K562 (cell line): ENCODE data around the gene ZNF385C. TPM values are rescaled to one million over a fixed set of nuclear protein-coding genes. Genes with fewer than 3 reads are reported as not detected.

Source experiments
- ATAC-seq: fragments of 200-7000 bp; cut with Tn5 transposase; 3 replicates; pipeline ENCODE4 v1.9.1; 2020; ENCODE audit warnings: moderate library complexity
- BruUV-seq: library from RNA; stranded (reverse); fragments of 400-500 nt; replicated peaks from 2 replicates; lab custom pipeline; 2021; lab: Mats Ljungman, UMichigan
- CTCF ChIA-PET: fragments of 300-600 bp; formaldehyde crosslinking; extraction: SDS; loops from one replicate; lab custom pipeline; 2021; ENCODE audit warnings: low intra/inter-chr PET ratio; lab: Yijun Ruan, JAX
- POLR2A ChIA-PET: fragments of 300-600, 350-650 bp; sonication (Branson Sonifier 250); formaldehyde crosslinking; extraction: SDS; loops from one replicate; lab custom pipeline; 2021; ENCODE audit warnings: antibody characterized with exemption, inconsistent platforms; lab: Yijun Ruan, JAX
- DNase-seq, 4 experiments: peaks; one replicate each; pipeline versions ENCODE4 v3.0.0 to v3.0.0-alpha.2; 2011 to 2018; ENCODE audit warnings: low spot score in 3 of 4, mixed read lengths in 3 of 4; ENCODE audit errors: extremely low read depth in 1 of 4
- FAIRE-seq: peaks from 2 replicates; lab custom pipeline; 2011; peaks lifted over from hg19 to GRCh38; lab: Jason Lieb, UNC
- H2AFZ ChIP-seq: 2 replicates; pipeline ENCODE4 v1.6.0; 2011; ENCODE audit warnings: low read depth, low read length, control low read depth, inconsistent platforms
- H3K27ac ChIP-seq: fragments of 200-600 bp; 3 replicates; pipeline ENCODE4 v1.8.0; 2011; ENCODE audit warnings: low read depth, mild to moderate bottlenecking, control low read depth, inconsistent platforms, low read length, moderate library complexity, mixed read lengths; ENCODE audit errors: extremely low read depth
- H3K27me3 ChIP-seq, 2 experiments: fragments of 300-600 bp in 1 of 2; 2 replicates in 1 of 2; 3 replicates in 1 of 2; pipeline versions ENCODE4 v1.6.0 to v1.8.0; 2011; ENCODE audit warnings: inconsistent platforms in 2 of 2, low read length in 2 of 2, mild to moderate bottlenecking in 1 of 2, mixed read lengths in 1 of 2, moderate library complexity in 1 of 2; ENCODE audit not compliant: control insufficient read depth in 2 of 2, insufficient read depth in 2 of 2
- H3K36me3 ChIP-seq: fragments of 300-600 bp; 3 replicates; pipeline ENCODE4 v1.8.0; 2011; ENCODE audit warnings: mild to moderate bottlenecking, low read length, inconsistent platforms; ENCODE audit not compliant: control insufficient read depth, insufficient read depth
- H3K4me1 ChIP-seq, 2 experiments: fragments of 200-600 bp in 1 of 2; replicated peaks in 1 of 2; 2 replicates in 1 of 2; 3 replicates in 1 of 2; pipeline versions ENCODE4 v1.5.1 to v1.8.0; 2011; ENCODE audit warnings: inconsistent platforms in 2 of 2, low read length in 2 of 2, mild to moderate bottlenecking in 1 of 2, mixed read lengths in 1 of 2, moderate library complexity in 1 of 2; ENCODE audit not compliant: control insufficient read depth in 2 of 2, insufficient read depth in 2 of 2
- H3K4me2 ChIP-seq: 2 replicates; pipeline ENCODE4 v1.6.1; 2011; ENCODE audit warnings: low read length, control low read depth, inconsistent platforms, mixed read lengths; ENCODE audit not compliant: insufficient read depth
- H3K4me3 ChIP-seq: fragments of 200-600 bp; sonication (generic), shearing (Covaris generic); 2 replicates; pipeline ENCODE4 v1.5.1; 2016; ENCODE audit warnings: control low read depth, inconsistent platforms
- H3K79me2 ChIP-seq: fragments of 200-600 bp; 3 replicates; pipeline ENCODE4 v1.8.0; 2011; ENCODE audit warnings: low read length, inconsistent platforms; ENCODE audit not compliant: control insufficient read depth, insufficient read depth
- H3K9ac ChIP-seq, 2 experiments: 2 replicates each; pipeline versions ENCODE4 v1.6.0 to v1.6.1; 2011; ENCODE audit warnings: low read depth in 2 of 2, low read length in 2 of 2, control low read depth in 1 of 2, inconsistent platforms in 1 of 2, mild to moderate bottlenecking in 1 of 2, mixed read lengths in 1 of 2; ENCODE audit not compliant: insufficient read depth in 1 of 2
- H3K9me1 ChIP-seq: one replicate; pipeline ENCODE4 v1.6.0; 2011; ENCODE audit warnings: inconsistent platforms, mild to moderate bottlenecking, low read length, moderate library complexity; ENCODE audit not compliant: control insufficient read depth, insufficient read depth
- H3K9me3 ChIP-seq: replicated peaks from 2 replicates; pipeline ENCODE4 v1.5.1; 2011; ENCODE audit warnings: low read depth, low read length, inconsistent platforms; ENCODE audit not compliant: control insufficient read depth, insufficient read depth
- H4K20me1 ChIP-seq: replicated peaks from 2 replicates; pipeline ENCODE4 v1.6.1; 2011; ENCODE audit warnings: low read length, inconsistent platforms, mixed read lengths; ENCODE audit not compliant: control insufficient read depth, insufficient read depth
- CTBP1 ChIP-seq: fragments of 450-650 bp; IDR thresholded peaks from 2 replicates; pipeline ENCODE4 v1.6.1; 2016; ENCODE audit warnings: borderline replicate concordance
- ESRRA ChIP-seq: fragments of 450-650 bp; IDR thresholded peaks from 2 replicates; pipeline ENCODE4 v1.6.1; 2014; ENCODE audit warnings: low read depth, mild to moderate bottlenecking, moderate library complexity, borderline replicate concordance
- ETS2 ChIP-seq: IDR thresholded peaks from 2 replicates; pipeline ENCODE4 v1.6.1; 2016; ENCODE audit warnings: borderline replicate concordance, missing genetic modification characterization, mild to moderate bottlenecking, moderate library complexity, missing compliant biosample characterization; ENCODE audit not compliant: poor library complexity, severe bottlenecking
- MEIS2 ChIP-seq: fragments of 450-650 bp; IDR thresholded peaks from 2 replicates; pipeline ENCODE4 v1.6.1; 2014; ENCODE audit warnings: mild to moderate bottlenecking; ENCODE audit not compliant: partially characterized antibody
- POLR2A ChIP-seq: fragments of 450-650 bp; conservative IDR thresholded peaks from 2 replicates; pipeline ENCODE4 v1.6.1; 2016
- POLR2AphosphoS5 ChIP-seq: IDR thresholded peaks from 2 replicates; pipeline ENCODE4 v1.6.1; 2011; ENCODE audit warnings: mild to moderate bottlenecking, low read depth, low read length, moderate library complexity; ENCODE audit not compliant: control insufficient read depth, insufficient read depth
- PRDM10 ChIP-seq: fragments of 450-650 bp; IDR thresholded peaks from 2 replicates; pipeline ENCODE4 v1.6.1; 2018; ENCODE audit not compliant: partially characterized antibody
- TBP ChIP-seq: optimal IDR thresholded peaks from 2 replicates; pipeline ENCODE3; 2011; ENCODE audit warnings: low read depth, low read length, improper control_type of control experiment
- TEAD2 ChIP-seq: fragments of 450-650 bp; IDR thresholded peaks from 2 replicates; pipeline ENCODE4 v1.6.1; 2016; ENCODE audit warnings: missing genetic modification characterization, control low read depth, missing compliant biosample characterization
- ZBTB17 ChIP-seq: fragments of 450-650 bp; formaldehyde crosslinking; IDR thresholded peaks from 2 replicates; pipeline ENCODE4 v1.4.0; 2020; ENCODE audit warnings: mild to moderate bottlenecking
- ZBTB43 ChIP-seq: sonication (generic); formaldehyde crosslinking; IDR thresholded peaks from 2 replicates; pipeline ENCODE4 v1.8.0; 2023; ENCODE audit warnings: mild to moderate bottlenecking, missing genetic modification reagents
- ZKSCAN1 ChIP-seq: fragments of 150-350 bp; IDR thresholded peaks from 2 replicates; pipeline ENCODE4 v1.6.1; 2016; ENCODE audit warnings: low read depth, low read length
- ZNF431 ChIP-seq: sonication (generic); formaldehyde crosslinking; IDR thresholded peaks from 2 replicates; pipeline ENCODE4 v1.8.0; 2022; ENCODE audit warnings: mild to moderate bottlenecking, missing genetic modification reagents
- ZNF444 ChIP-seq: fragments of 250-450 bp; sonication (Bioruptor Pico); IDR thresholded peaks from 2 replicates; pipeline ENCODE4 v1.4.0; 2020; ENCODE audit warnings: mild to moderate bottlenecking, moderate library complexity
- ZNF583 ChIP-seq: fragments of 250-450 bp; sonication (Bioruptor Pico); IDR thresholded peaks from 2 replicates; pipeline ENCODE4 v1.4.0; 2020
- WGBS: fragments of 100-300 bp; shearing (Covaris generic); methylation state at CpG from one replicate; pipeline ENCODE4 v1.1.6; 2016; ENCODE audit warnings: low coverage, mixed read lengths; ENCODE audit not compliant: insufficient coverage; ENCODE audit errors: missing lambda C conversion rate; 5-methylcytosine and 5-hydroxymethylcytosine counted together
- in situ Hi-C: fragments of 300-500 bp; cut with MboI; formaldehyde crosslinking; loops from 4 replicates; pipeline ENCODE4 v1.15.0; 2018; ENCODE audit warnings: inconsistent platforms, mixed read lengths
- intact Hi-C: fragments of 100-400 bp; cut with micrococcal nuclease; formaldehyde crosslinking; loops from 2 replicates; pipeline ENCODE4 v1.14.2; 2022
- polyA plus RNA-seq, 8 experiments: library from polyadenylated mRNA; depleted of rRNA in 4 of 8; stranded (reverse) in 5 of 8; unstranded in 3 of 8; fragments of >200 nt; fragmentation: Nextera tagmentation in 2 of 8; fragmentation: Illumina TruSeq in 1 of 8; extraction: Ambion mirVana in 2 of 8; extraction: Trizol in 1 of 8; gene quantifications; 2 replicates each; pipeline versions ENCODE4 v1.2.1 to v1.2.3, GENCODE V29; 2011 to 2014; ENCODE audit warnings: inconsistent platforms in 1 of 8, missing spikeins in 1 of 8
- total RNA-seq, 7 experiments: library from RNA; depleted of rRNA in 6 of 7; stranded (reverse); fragments of >200 nt in 6 of 7; fragmentation: Illumina TruSeq in 2 of 7; extraction: Trizol in 2 of 7; gene quantifications; 2 replicates each; pipeline versions ENCODE4 v1.2.1 to v1.2.3, GENCODE V29; 2011 to 2021; ENCODE audit warnings: low replicate concordance in 1 of 7
- TF ChIP-seq, protein P1 (sequence below): sonication (generic); IDR thresholded peaks from 2 replicates; pipeline ENCODE4 v1.6.1; 2016
- TF ChIP-seq, protein P2 (sequence below): fragments of 450-650 bp; IDR thresholded peaks from 2 replicates; pipeline ENCODE4 v1.6.1; 2016

The ZNF385C gene
- total and polyA plus RNA-seq, 9 of the 15 experiments (the other 6 are each of a cell fraction or from before 2014, with no cell fraction given), result 0.03 to 0.35 (median 0.18) TPM; not detected in 1

DNA sequence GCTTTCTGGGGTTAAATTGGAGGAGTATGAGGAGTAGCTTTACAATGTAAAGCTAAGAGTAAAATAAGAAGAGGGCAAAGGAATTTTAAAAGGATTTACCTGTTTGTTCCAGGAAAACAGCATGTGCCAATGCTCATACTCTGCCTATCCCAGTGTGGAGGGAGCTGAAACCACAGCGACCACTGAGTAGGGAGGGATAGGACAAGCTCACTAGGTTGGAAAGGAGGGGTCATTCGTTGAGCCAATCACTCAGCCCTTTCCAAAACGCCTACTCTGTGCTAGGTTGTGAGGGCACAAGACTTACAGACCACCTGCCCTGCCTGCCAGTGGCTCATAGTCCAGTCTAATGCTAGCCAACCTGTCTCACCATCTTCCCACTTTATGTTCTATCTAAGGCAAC lies 79.9 kb downstream of the ZNF385C start:
- in situ Hi-C loops, result no loop called here
- H2AFZ ChIP-seq, result peak overlapping the region; percentile 93
- TF ChIP-seq ZNF431 (CRISPR knock-in tag) (no peak), MEIS2 (peak; percentile 71), POLR2A (peak; percentile 56), ETS2 (tag) (no peak), ZBTB17 (no peak), POLR2AphosphoS5 (peak; percentile 58; the same call in 1 of the 2 replicates), CTBP1 (no peak), PRDM10 (peak; percentile 96), TBP (peak; percentile 75), ZNF583 (CRISPR knock-in tag) (0 out of 2 replicates have a peak, but pooled peaks have one; percentile 41), ESRRA (peak; percentile 19; the same call in 1 of the 2 replicates), ZBTB43 (no peak), TEAD2 (tag) (no peak), ZKSCAN1 (peak; percentile 97), ZNF444 (CRISPR knock-in tag) (no peak)
- TF ChIP-seq, protein P1, sequence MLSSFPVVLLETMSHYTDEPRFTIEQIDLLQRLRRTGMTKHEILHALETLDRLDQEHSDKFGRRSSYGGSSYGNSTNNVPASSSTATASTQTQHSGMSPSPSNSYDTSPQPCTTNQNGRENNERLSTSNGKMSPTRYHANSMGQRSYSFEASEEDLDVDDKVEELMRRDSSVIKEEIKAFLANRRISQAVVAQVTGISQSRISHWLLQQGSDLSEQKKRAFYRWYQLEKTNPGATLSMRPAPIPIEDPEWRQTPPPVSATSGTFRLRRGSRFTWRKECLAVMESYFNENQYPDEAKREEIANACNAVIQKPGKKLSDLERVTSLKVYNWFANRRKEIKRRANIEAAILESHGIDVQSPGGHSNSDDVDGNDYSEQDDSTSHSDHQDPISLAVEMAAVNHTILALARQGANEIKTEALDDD, result 0 out of 2 replicates have a peak, but pooled peaks have one; percentile 14
- TF ChIP-seq, protein P2, sequence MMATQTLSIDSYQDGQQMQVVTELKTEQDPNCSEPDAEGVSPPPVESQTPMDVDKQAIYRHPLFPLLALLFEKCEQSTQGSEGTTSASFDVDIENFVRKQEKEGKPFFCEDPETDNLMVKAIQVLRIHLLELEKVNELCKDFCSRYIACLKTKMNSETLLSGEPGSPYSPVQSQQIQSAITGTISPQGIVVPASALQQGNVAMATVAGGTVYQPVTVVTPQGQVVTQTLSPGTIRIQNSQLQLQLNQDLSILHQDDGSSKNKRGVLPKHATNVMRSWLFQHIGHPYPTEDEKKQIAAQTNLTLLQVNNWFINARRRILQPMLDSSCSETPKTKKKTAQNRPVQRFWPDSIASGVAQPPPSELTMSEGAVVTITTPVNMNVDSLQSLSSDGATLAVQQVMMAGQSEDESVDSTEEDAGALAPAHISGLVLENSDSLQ, result peak; percentile 24; the same call in 1 of the 2 replicates

More for the DNA sequence above, 79.9 kb downstream of the ZNF385C start:
- ChIA-PET CTCF (no interaction called here), POLR2A (interaction anchor here (0.6 to 4.3 kb wide), 11 partner anchors 9 to 518 kb away, joined by 3 to 37 read pairs (median 4); no protein-coding TSS in a partner anchor)
- Histone ChIP-seq H4K20me1 (peaks cover 5% of the 10 kb centered on the region), H3K79me2 (peaks cover 69% of the 10 kb centered on the region), H3K27me3 (no peaks in the 10 kb centered on the region), H3K9me1 (no peaks in the 10 kb centered on the region), H3K4me1 (peaks cover 26 to 31% of the 10 kb centered on the region in 2 experiments), H3K9me3 (no peaks in the 10 kb centered on the region), H3K4me3 (peak overlapping the region; percentile 86), H3K4me2 (peak overlapping the region; percentile 91), H3K27ac (peak overlapping the region; percentile 98), H3K9ac (peak overlapping the region; percentile 97 to 99; a peak in 3 of 4 replicates), H3K36me3 (peaks cover 46% of the 10 kb centered on the region)
- peak; percentile 92 for FAIRE-seq
- intact Hi-C loops, result no loop called here
- no TSS peak for BruUV-seq
- peak in 2 of 4 experiments; percentile 74 to 79 for DNase-seq
- WGBS, result 0% methylated on average over 3 of the region's 3 CpGs
- peak; percentile 32 for ATAC-seq
